ENCODE measurements around the gene ARVCF. TPM values are rescaled to one million over a fixed set of nuclear protein-coding genes. Genes with fewer than 3 reads are reported as not detected.
A peak's percentile ranks its signal among the peaks of the same experiment; 100 is the strongest.

The ARVCF gene
- total RNA-seq, 1 experiment from 2014 or later = 8.2 TPM

GRCh38 chr22:20037419-20037818, 20.8 kb upstream of the ARVCF start:
- Histone ChIP-seq H3K36me3 (ENCODE audit: control insufficient read depth, insufficient read depth, low read length) (no peaks in the 10 kb centered on the region), H3K27me3 (ENCODE audit: control insufficient read depth, insufficient read depth, low read length) (no peaks in the 10 kb centered on the region), H3K4me3 (ENCODE audit: low read depth in 2 of 2, low read length in 2 of 2) (no peak overlapping the region), H3K27ac (ENCODE audit: low read length) (no peak overlapping the region), H3K4me1 (ENCODE audit: control insufficient read depth, insufficient read depth, low read length) (no peaks in the 10 kb centered on the region), H3K9me3 (ENCODE audit: control insufficient read depth, insufficient read depth, low read depth, low read length) (no peaks in the 10 kb centered on the region)
- no peak for ATAC-seq
- in situ Hi-C loops (cut with HindIII; ENCODE audit: low pct_unique_long_range_greater_than_20kb, low sequenced_read_pairs) (no loop called here), intact Hi-C loops (cut with micrococcal nuclease; ENCODE audit: unreplicated experiment) (no loop called here)
- CTCF ChIA-PET = no interaction called here
- BruUV-seq (replicated peaks) = TSS peak; percentile 54
- POLR2A ChIA-PET = no interaction called here
- TF ChIP-seq, protein P1, sequence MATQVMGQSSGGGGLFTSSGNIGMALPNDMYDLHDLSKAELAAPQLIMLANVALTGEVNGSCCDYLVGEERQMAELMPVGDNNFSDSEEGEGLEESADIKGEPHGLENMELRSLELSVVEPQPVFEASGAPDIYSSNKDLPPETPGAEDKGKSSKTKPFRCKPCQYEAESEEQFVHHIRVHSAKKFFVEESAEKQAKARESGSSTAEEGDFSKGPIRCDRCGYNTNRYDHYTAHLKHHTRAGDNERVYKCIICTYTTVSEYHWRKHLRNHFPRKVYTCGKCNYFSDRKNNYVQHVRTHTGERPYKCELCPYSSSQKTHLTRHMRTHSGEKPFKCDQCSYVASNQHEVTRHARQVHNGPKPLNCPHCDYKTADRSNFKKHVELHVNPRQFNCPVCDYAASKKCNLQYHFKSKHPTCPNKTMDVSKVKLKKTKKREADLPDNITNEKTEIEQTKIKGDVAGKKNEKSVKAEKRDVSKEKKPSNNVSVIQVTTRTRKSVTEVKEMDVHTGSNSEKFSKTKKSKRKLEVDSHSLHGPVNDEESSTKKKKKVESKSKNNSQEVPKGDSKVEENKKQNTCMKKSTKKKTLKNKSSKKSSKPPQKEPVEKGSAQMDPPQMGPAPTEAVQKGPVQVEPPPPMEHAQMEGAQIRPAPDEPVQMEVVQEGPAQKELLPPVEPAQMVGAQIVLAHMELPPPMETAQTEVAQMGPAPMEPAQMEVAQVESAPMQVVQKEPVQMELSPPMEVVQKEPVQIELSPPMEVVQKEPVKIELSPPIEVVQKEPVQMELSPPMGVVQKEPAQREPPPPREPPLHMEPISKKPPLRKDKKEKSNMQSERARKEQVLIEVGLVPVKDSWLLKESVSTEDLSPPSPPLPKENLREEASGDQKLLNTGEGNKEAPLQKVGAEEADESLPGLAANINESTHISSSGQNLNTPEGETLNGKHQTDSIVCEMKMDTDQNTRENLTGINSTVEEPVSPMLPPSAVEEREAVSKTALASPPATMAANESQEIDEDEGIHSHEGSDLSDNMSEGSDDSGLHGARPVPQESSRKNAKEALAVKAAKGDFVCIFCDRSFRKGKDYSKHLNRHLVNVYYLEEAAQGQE (IDR thresholded peaks at IDR 0.05; ENCODE audit: insufficient read depth in 1 of 2, low read depth in 2 of 2, low read length in 1 of 2) = no peak
- TF ChIP-seq POLR2AphosphoS5 (IDR thresholded peaks at IDR 0.05; ENCODE audit: low read depth, low read length) (no peak), TCF7L2 (IDR thresholded peaks at IDR 0.05; ENCODE audit: low read depth, low read length) (no peak), SIN3A (IDR thresholded peaks at IDR 0.05; ENCODE audit: borderline replicate concordance, insufficient read depth, low read depth, low read length) (no peak)
- TF ChIP-seq, protein P2, sequence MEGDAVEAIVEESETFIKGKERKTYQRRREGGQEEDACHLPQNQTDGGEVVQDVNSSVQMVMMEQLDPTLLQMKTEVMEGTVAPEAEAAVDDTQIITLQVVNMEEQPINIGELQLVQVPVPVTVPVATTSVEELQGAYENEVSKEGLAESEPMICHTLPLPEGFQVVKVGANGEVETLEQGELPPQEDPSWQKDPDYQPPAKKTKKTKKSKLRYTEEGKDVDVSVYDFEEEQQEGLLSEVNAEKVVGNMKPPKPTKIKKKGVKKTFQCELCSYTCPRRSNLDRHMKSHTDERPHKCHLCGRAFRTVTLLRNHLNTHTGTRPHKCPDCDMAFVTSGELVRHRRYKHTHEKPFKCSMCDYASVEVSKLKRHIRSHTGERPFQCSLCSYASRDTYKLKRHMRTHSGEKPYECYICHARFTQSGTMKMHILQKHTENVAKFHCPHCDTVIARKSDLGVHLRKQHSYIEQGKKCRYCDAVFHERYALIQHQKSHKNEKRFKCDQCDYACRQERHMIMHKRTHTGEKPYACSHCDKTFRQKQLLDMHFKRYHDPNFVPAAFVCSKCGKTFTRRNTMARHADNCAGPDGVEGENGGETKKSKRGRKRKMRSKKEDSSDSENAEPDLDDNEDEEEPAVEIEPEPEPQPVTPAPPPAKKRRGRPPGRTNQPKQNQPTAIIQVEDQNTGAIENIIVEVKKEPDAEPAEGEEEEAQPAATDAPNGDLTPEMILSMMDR (IDR thresholded peaks at IDR 0.05) = no peak
- no peak for DNase-seq (ENCODE audit: low read depth, low spot score)

DNA sequence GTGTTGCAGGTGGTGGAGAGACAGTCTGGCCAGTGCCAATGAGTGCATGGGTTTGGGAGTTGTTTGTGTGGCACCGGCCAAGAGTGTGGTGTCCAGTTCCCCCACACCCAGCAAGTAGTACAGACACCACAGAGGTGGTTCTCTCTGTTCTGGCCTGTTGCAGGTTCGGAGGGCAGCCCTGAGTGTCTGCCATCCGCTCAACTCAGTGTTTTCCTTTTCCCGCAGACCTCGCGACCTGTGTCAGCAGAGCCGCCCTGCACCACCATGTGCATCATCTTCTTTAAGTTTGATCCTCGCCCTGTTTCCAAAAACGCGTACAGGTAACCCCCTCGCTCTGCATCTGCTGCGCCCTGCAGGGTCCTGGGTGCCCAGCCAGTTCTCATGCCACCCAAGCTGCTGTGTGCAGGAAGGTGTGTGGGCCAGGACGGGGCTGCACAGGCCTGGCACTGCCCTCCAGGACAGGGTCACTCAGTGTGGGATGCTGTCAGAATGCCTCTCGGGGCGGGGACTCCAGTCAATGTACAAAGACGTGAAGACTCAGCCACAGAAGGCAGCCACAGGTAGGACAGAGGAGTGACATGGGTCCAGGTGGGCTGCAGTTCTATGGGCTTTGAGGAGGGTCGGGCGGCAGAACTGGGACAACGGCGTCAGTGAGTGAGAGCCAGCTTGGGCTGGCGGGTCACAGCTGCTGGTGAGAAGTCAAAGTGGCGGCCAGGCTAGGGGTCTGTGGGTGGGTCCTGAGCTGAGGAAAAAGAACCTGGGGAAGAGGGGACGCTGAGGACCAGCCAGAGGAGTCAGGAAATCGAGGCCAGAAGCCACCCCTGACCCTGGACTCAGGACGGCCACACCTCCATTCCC, 20.1 kb upstream of the ARVCF start:
- CTCF ChIA-PET = no interaction called here
- in situ Hi-C loops (cut with HindIII; ENCODE audit: low pct_unique_long_range_greater_than_20kb, low sequenced_read_pairs) = no loop called here
- H3K9me3 ChIP-seq (ENCODE audit: control insufficient read depth, insufficient read depth, low read depth, low read length) = no peaks in the 10 kb centered on the region

More for the DNA sequence above, 20.1 kb upstream of the ARVCF start:
- Histone ChIP-seq H3K27ac (ENCODE audit: low read length) (no peak overlapping the region), H3K36me3 (ENCODE audit: control insufficient read depth, insufficient read depth, low read length) (no peaks in the 10 kb centered on the region), H3K4me3 (ENCODE audit: low read depth in 2 of 2, low read length in 2 of 2) (no peak overlapping the region), H3K27me3 (ENCODE audit: control insufficient read depth, insufficient read depth, low read length) (no peaks in the 10 kb centered on the region), H3K4me1 (ENCODE audit: control insufficient read depth, insufficient read depth, low read length) (no peaks in the 10 kb centered on the region)
- BruUV-seq (replicated peaks) = no TSS peak
- DNase-seq (ENCODE audit: low read depth, low spot score) (no peak), ATAC-seq (no peak)
- POLR2A ChIA-PET = no interaction called here
- intact Hi-C loops (cut with micrococcal nuclease; ENCODE audit: unreplicated experiment) = no loop called here
- TF ChIP-seq, protein P2 (IDR thresholded peaks at IDR 0.05) = no peak
- TF ChIP-seq TCF7L2 (IDR thresholded peaks at IDR 0.05; ENCODE audit: low read depth, low read length) (no peak), SIN3A (IDR thresholded peaks at IDR 0.05; ENCODE audit: borderline replicate concordance, insufficient read depth, low read depth, low read length) (no peak), POLR2AphosphoS5 (IDR thresholded peaks at IDR 0.05; ENCODE audit: low read depth, low read length) (no peak)
- TF ChIP-seq, protein P1 (IDR thresholded peaks at IDR 0.05; ENCODE audit: insufficient read depth in 1 of 2, low read depth in 2 of 2, low read length in 1 of 2) = no peak

Data from Panc1 (cell line).